Ascending aorta (tissue), 2 donors: ENCODE results near the gene TMEM184C. TPM values are rescaled to one million over a fixed set of nuclear protein-coding genes. Genes with fewer than 3 reads are reported as not detected.

ENCODE experiments used
- DNase-seq, 2 donors: peaks; one replicate each; pipeline ENCODE4 v3.0.0-alpha.2; 2019; ENCODE audit warnings: low spot score in 2 of 2
- H3K27ac ChIP-seq, 2 donors: fragments of 200-600 bp; sonication (generic); one replicate each; pipeline ENCODE4 v1.5.1; 2016 to 2017; ENCODE audit warnings: mild to moderate bottlenecking in 1 of 2
- H3K27me3 ChIP-seq: fragments of 200-600 bp; sonication (generic); one replicate; pipeline ENCODE4 v1.5.1; 2017
- H3K36me3 ChIP-seq, 2 donors: fragments of 200-600 bp; sonication (generic); one replicate each; pipeline ENCODE4 v1.5.1; 2016
- H3K4me1 ChIP-seq, 2 donors: fragments of 200-600 bp; sonication (generic); one replicate each; pipeline ENCODE4 v1.5.1; 2016 to 2017; ENCODE audit warnings: mild to moderate bottlenecking in 1 of 2
- H3K4me3 ChIP-seq, 2 donors: fragments of 200-600 bp; sonication (generic); one replicate each; pipeline ENCODE4 v1.5.1; 2016 to 2017; ENCODE audit warnings: mild to moderate bottlenecking in 1 of 2
- H3K9me3 ChIP-seq, 2 donors: fragments of 200-600 bp; sonication (generic); one replicate each; pipeline ENCODE4 v1.5.1; 2016
- CTCF ChIP-seq, 3 experiments: fragments of 200-600 bp in 2 of 3; fragments of 450-650 bp in 1 of 3; sonication (generic) in 2 of 3; IDR thresholded peaks; one replicate each; pipeline ENCODE4 v1.5.1; 2016 to 2019; ENCODE audit warnings: antibody characterized with exemption in 3 of 3, mild to moderate bottlenecking in 1 of 3, moderate library complexity in 1 of 3
- intact Hi-C: fragments of 100-400 bp; cut with DNase I; formaldehyde crosslinking; loops from one replicate; pipeline ENCODE4 v1.15.1; 2023
- total RNA-seq: library from RNA; depleted of rRNA; stranded (reverse); fragments of >200 nt; gene quantifications from one replicate; pipeline ENCODE4 v1.1.0, GENCODE V29; 2016

Gene TMEM184C
- total RNA-seq, 1 donor from 2014 or later, result 14.2 TPM

- intact Hi-C loops, result loop anchor here (10.0 kb wide), 1 partner anchor 756 kb away; the partner anchor contains the start of gene NR3C2
- H3K27ac ChIP-seq, result no peak overlapping the region
- TF ChIP-seq CTCF (IDR thresholded peaks at IDR 0.05), result no peak
- H3K4me1 ChIP-seq, result peaks cover 0 to 4% of the 10 kb centered on the region in 2 donors
- DNase-seq, result no peak
- no peaks in the 10 kb centered on the region for H3K9me3 ChIP-seq
- H3K27me3 ChIP-seq, result no peaks in the 10 kb centered on the region
- H3K4me3 ChIP-seq, result no peak overlapping the region
- H3K36me3 ChIP-seq, result no peaks in the 10 kb centered on the region
These were observed 71.9 kb downstream of the TMEM184C start for GRCh38 chr4:147689067-147689466.

GRCh38 chr4:147691820-147692219, 74.6 kb downstream of the TMEM184C start:
- H3K27ac ChIP-seq, result no peak overlapping the region
- H3K4me3 ChIP-seq, result no peak overlapping the region
- no peaks in the 10 kb centered on the region for H3K36me3 ChIP-seq
- intact Hi-C loops, result no loop called here
- no peak for DNase-seq
- no peak for TF ChIP-seq CTCF (IDR thresholded peaks at IDR 0.05)
- H3K9me3 ChIP-seq, result no peaks in the 10 kb centered on the region
- H3K4me1 ChIP-seq, result no peaks in the 10 kb centered on the region
- no peaks in the 10 kb centered on the region for H3K27me3 ChIP-seq

GRCh38 chr4:147693218-147693617, 76.0 kb downstream of the TMEM184C start:
- no peaks in the 10 kb centered on the region for H3K36me3 ChIP-seq
- TF ChIP-seq CTCF (IDR thresholded peaks at IDR 0.05), result no peak
- no peak overlapping the region for H3K4me3 ChIP-seq
- no peaks in the 10 kb centered on the region for H3K4me1 ChIP-seq
- H3K9me3 ChIP-seq, result no peaks in the 10 kb centered on the region
- intact Hi-C loops, result no loop called here
- H3K27ac ChIP-seq, result no peak overlapping the region
- no peak for DNase-seq
- no peaks in the 10 kb centered on the region for H3K27me3 ChIP-seq

GRCh38 chr4:147696866-147697265, 79.7 kb downstream of the TMEM184C start:
- intact Hi-C loops, result no loop called here
- H3K27ac ChIP-seq, result no peak overlapping the region
- TF ChIP-seq CTCF (IDR thresholded peaks at IDR 0.05), result no peak
- H3K27me3 ChIP-seq, result no peaks in the 10 kb centered on the region
- peaks cover 0 to 6% of the 10 kb centered on the region in 2 donors for H3K9me3 ChIP-seq
- no peaks in the 10 kb centered on the region for H3K36me3 ChIP-seq
- no peak for DNase-seq
- H3K4me1 ChIP-seq, result no peaks in the 10 kb centered on the region
- H3K4me3 ChIP-seq, result no peak overlapping the region

GRCh38 chr4:147704846-147705245, 87.6 kb downstream of the TMEM184C start:
- H3K27ac ChIP-seq, result no peak overlapping the region
- H3K36me3 ChIP-seq, result no peaks in the 10 kb centered on the region
- intact Hi-C loops, result no loop called here
- no peaks in the 10 kb centered on the region for H3K27me3 ChIP-seq
- H3K9me3 ChIP-seq, result peaks cover 0 to 3% of the 10 kb centered on the region in 2 donors
- TF ChIP-seq CTCF (IDR thresholded peaks at IDR 0.05), result no peak
- H3K4me3 ChIP-seq, result no peak overlapping the region
- DNase-seq, result no peak
- no peaks in the 10 kb centered on the region for H3K4me1 ChIP-seq
